ENCODE measurements around the gene KDM2B.

DNA sequence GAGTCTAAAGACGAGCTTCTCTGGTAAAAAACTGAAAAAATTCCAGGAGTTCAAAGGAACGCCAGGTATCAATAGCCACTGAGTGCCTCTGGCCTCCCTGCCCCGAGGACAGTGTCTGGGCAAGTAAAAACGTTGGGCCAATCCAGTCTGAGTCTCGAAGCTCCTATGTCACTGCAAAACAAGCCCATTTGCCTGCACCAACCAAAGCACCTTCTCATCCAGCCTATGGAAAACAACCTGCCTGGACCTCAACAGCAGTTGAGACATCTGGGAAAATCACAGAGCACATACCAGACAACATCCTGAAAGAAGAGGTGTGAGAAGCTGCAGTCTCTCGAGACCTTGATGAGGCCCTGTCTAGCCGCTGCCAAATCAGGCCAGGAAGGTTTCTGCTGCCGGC lies 124.3 kb downstream of the KDM2B start:
- TF ChIP-seq POLR2A (IDR thresholded peaks at IDR 0.05; ENCODE audit: low read length), result no peak
- TF ChIP-seq GATA1 (IDR thresholded peaks at IDR 0.05; ENCODE audit: low read depth, low read length), result no peak
